HG03139 (cell line): ENCODE results near the gene TPSG1.
"Not testable (repeated sequence)": the region's sequence is repeated elsewhere in the genome, so short reads cannot be mapped to it uniquely, and the experiment has no call there.

Experiments used
- ATAC-seq: cut with Tn5 transposase; IDR thresholded peaks from one replicate; pipeline ENCODE4 v1.9.1; 2021; ENCODE audit not compliant: unreplicated experiment

TPSG1 gene

GRCh38 chr16:1232049-1232748, 7.1 kb upstream of the TPSG1 start:
- ATAC-seq, result not testable (repeated sequence)

- not testable (repeated sequence) for ATAC-seq
These were observed 6.2 kb upstream of the TPSG1 start for GRCh38 chr16:1231301-1231700.

- ATAC-seq, result not testable (repeated sequence)
These were observed 5.6 kb upstream of the TPSG1 start for GRCh38 chr16:1230471-1231212.

GRCh38 chr16:1230084-1230470, 5.0 kb upstream of the TPSG1 start, which contains the start of gene TPSB2:
Gene TPSB2 (minus strand): TSS chr16:1230184. CDS start chr16:1229951, 233 bp downstream.
- not testable (repeated sequence) for ATAC-seq

- ATAC-seq, result not testable (repeated sequence)
These were observed 4.4 kb upstream of the TPSG1 start for GRCh38 chr16:1229476-1229875.

GRCh38 chr16:1228227-1228626, 3.2 kb upstream of the TPSG1 start:
- ATAC-seq, result not testable (repeated sequence)

- ATAC-seq, result not testable (repeated sequence)
These were observed 1.6 kb upstream of the TPSG1 start for GRCh38 chr16:1226692-1227091.

GRCh38 chr16:1225728-1226311, 752 bp upstream of the TPSG1 start:
- not testable (repeated sequence) for ATAC-seq

- no peak for ATAC-seq
These were observed 510 bp downstream of the TPSG1 start for GRCh38 chr16:1224558-1224957.

GRCh38 chr16:1223355-1224214, 1.5 kb downstream of the TPSG1 start:
- ATAC-seq, result no peak

GRCh38 chr16:1222553-1223354, 2.3 kb downstream of the TPSG1 start:
- ATAC-seq, result no peak

GRCh38 chr16:1221628-1222552, 3.2 kb downstream of the TPSG1 start:
- no peak for ATAC-seq

- no peak for ATAC-seq
These were observed 4.0 kb downstream of the TPSG1 start for GRCh38 chr16:1220841-1221627.

GRCh38 chr16:1220098-1220728, 4.9 kb downstream of the TPSG1 start:
- no peak for ATAC-seq

- ATAC-seq, result no peak
These were observed 6.0 kb downstream of the TPSG1 start for GRCh38 chr16:1218930-1219611.

- no peak for ATAC-seq
These were observed 6.8 kb downstream of the TPSG1 start for GRCh38 chr16:1218061-1218929.
